A549 (cell line): ENCODE data around the gene DSG3.

Experiments used
- EP300 ChIP-seq, 2 experiments: fragments of >200 bp; sonication (Bioruptor Twin); formaldehyde crosslinking; IDR thresholded peaks; 2 replicates in 1 of 2; 3 replicates in 1 of 2; pipeline ENCODE4 v1.6.1; 2016 to 2017
- POLR2A ChIP-seq: IDR thresholded peaks from 2 replicates; pipeline ENCODE4 v1.6.1; 2012; ENCODE audit warnings: mild to moderate bottlenecking, low read length
- RCOR1 ChIP-seq: fragments of 150-350 bp; IDR thresholded peaks from 2 replicates; pipeline ENCODE4 v1.6.1; 2014; ENCODE audit warnings: antibody characterized with exemption, low read length, low read depth
- SMC3 ChIP-seq: fragments of >200 bp; sonication (Bioruptor Twin); formaldehyde crosslinking; IDR thresholded peaks from 3 replicates; pipeline ENCODE4 v1.6.1; 2018; ENCODE audit warnings: inconsistent platforms
- TF ChIP-seq, protein P1 (sequence below): fragments of 250-450 bp; sonication (Bioruptor Pico); IDR thresholded peaks from 2 replicates; pipeline ENCODE4 v1.5.0; 2021; ENCODE audit warnings: mild to moderate bottlenecking, moderate library complexity, borderline replicate concordance
- TF ChIP-seq, protein P2 (sequence below): fragments of 450-650 bp; IDR thresholded peaks from 2 replicates; pipeline ENCODE4 v1.6.1; 2014; ENCODE audit warnings: antibody characterized with exemption

DNA sequence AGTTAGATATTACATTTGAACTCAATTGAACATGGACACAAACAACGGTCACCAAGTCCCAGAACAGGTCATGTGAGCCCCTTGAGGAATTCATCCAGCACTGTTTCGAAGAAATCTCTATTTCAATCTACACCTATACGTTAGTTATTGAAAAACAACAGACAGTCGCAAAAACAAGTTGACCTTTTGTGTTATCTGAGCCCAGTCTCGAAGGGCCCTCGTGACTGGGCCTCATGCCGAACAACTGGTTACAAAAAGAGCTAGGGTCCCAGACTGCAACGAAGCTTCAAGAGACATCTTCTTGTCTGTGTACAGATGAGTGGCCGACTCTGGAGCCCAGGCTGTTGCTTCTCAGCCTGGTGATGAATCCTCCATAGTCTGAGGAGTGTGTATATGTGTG is 45.1 kb downstream of the DSG3 start:
- TF ChIP-seq RCOR1, result no peak
- TF ChIP-seq EP300 (IDR thresholded peaks at IDR 0.05), result no peak
- TF ChIP-seq POLR2A, result no peak
- TF ChIP-seq, protein P1, sequence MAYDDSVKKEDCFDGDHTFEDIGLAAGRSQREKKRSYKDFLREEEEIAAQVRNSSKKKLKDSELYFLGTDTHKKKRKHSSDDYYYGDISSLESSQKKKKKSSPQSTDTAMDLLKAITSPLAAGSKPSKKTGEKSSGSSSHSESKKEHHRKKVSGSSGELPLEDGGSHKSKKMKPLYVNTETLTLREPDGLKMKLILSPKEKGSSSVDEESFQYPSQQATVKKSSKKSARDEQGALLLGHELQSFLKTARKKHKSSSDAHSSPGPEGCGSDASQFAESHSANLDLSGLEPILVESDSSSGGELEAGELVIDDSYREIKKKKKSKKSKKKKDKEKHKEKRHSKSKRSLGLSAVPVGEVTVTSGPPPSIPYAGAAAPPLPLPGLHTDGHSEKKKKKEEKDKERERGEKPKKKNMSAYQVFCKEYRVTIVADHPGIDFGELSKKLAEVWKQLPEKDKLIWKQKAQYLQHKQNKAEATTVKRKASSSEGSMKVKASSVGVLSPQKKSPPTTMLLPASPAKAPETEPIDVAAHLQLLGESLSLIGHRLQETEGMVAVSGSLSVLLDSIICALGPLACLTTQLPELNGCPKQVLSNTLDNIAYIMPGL, result no peak
- TF ChIP-seq, protein P2, sequence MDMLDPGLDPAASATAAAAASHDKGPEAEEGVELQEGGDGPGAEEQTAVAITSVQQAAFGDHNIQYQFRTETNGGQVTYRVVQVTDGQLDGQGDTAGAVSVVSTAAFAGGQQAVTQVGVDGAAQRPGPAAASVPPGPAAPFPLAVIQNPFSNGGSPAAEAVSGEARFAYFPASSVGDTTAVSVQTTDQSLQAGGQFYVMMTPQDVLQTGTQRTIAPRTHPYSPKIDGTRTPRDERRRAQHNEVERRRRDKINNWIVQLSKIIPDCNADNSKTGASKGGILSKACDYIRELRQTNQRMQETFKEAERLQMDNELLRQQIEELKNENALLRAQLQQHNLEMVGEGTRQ, result no peak
- TF ChIP-seq SMC3, result no peak
